ENCODE results near the gene KAT5.
"Not testable (repeated sequence)": the region's sequence is repeated elsewhere in the genome, so short reads cannot be mapped to it uniquely, and the experiment has no call there.

Gene KAT5

GRCh38 chr11:65711785-65712632 lies at the start of gene KAT5:
Gene KAT5, plus strand, starts transcription at chr11:65712252. Its CDS starts 16 bp downstream, at chr11:65712268.
- DNase-seq = peak; percentile 97

- peak; percentile 80 for DNase-seq
Measured at GRCh38 chr11:65662799-65663638, 49.0 kb upstream of the KAT5 start, which contains the start of gene RELA. Gene RELA, minus strand, starts transcription at chr11:65662916. Its CDS starts 84 bp downstream, at chr11:65662832.

- DNase-seq = peak; percentile 11
Measured at GRCh38 chr11:65663639-65664200, 48.3 kb upstream of the KAT5 start.

GRCh38 chr11:65672180-65672860 lies 39.7 kb upstream of the KAT5 start:
- no peak for DNase-seq

GRCh38 chr11:65672982-65673381 lies 39.1 kb upstream of the KAT5 start:
- DNase-seq = no peak

GRCh38 chr11:65680192-65680743 lies 31.8 kb upstream of the KAT5 start:
- no peak for DNase-seq

GRCh38 chr11:65683480-65683879 lies 28.6 kb upstream of the KAT5 start:
- DNase-seq = not testable (repeated sequence)

GRCh38 chr11:65685981-65686380 lies 26.1 kb upstream of the KAT5 start:
- no peak for DNase-seq

GRCh38 chr11:65691847-65692246 lies 20.2 kb upstream of the KAT5 start:
- not testable (repeated sequence) for DNase-seq

- no peak for DNase-seq
Measured at GRCh38 chr11:65692367-65692766, 19.7 kb upstream of the KAT5 start.

GRCh38 chr11:65695459-65696241 lies 16.4 kb upstream of the KAT5 start:
- DNase-seq = peak; percentile 96

GRCh38 chr11:65696802-65697552 lies 15.1 kb upstream of the KAT5 start:
- DNase-seq = no peak

- DNase-seq = no peak
Measured at GRCh38 chr11:65698205-65698604, 13.8 kb upstream of the KAT5 start.

GRCh38 chr11:65699306-65699705 lies 12.7 kb upstream of the KAT5 start:
- no peak for DNase-seq

- no peak for DNase-seq
Measured at GRCh38 chr11:65700399-65700798, 11.7 kb upstream of the KAT5 start.

GRCh38 chr11:65701686-65702085 lies 10.4 kb upstream of the KAT5 start:
- no peak for DNase-seq

- DNase-seq = no peak
Measured at GRCh38 chr11:65703846-65704245, 8.2 kb upstream of the KAT5 start.

- peak; percentile 57 for DNase-seq
Measured at GRCh38 chr11:65706303-65706763, 5.7 kb upstream of the KAT5 start.

GRCh38 chr11:65707002-65707401 lies 5.0 kb upstream of the KAT5 start:
- DNase-seq = not testable (repeated sequence)

GRCh38 chr11:65708451-65708850 lies 3.6 kb upstream of the KAT5 start:
- DNase-seq = no peak

GRCh38 chr11:65709661-65710060 lies 2.4 kb upstream of the KAT5 start:
- DNase-seq = no peak
